HG02870 (cell line): ENCODE results near the gene COG5.

Experiments
- ATAC-seq: cut with Tn5 transposase; IDR thresholded peaks from one replicate; pipeline ENCODE4 v1.9.1; 2021; ENCODE audit warnings: mild to moderate bottlenecking, moderate library complexity; ENCODE audit not compliant: unreplicated experiment

Gene COG5

DNA sequence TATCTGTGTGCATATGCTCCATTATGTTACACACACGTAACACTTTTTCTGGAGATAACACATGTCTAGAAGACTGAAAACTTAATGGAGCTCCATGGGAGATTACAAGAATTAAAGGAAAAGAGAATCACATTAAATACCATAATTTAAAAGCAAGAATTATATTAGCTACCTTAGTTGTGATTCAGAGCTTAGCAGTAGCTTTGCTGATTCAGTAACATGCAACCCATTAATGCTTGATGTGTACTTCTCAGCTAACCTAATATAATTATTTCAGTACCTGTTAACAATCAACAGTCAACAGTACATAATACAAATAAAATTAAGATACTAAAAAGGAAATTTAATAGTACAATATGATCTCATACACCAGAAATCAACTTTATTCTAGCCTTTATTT, 167.6 kb downstream of the COG5 start:
- no peak for ATAC-seq

DNA sequence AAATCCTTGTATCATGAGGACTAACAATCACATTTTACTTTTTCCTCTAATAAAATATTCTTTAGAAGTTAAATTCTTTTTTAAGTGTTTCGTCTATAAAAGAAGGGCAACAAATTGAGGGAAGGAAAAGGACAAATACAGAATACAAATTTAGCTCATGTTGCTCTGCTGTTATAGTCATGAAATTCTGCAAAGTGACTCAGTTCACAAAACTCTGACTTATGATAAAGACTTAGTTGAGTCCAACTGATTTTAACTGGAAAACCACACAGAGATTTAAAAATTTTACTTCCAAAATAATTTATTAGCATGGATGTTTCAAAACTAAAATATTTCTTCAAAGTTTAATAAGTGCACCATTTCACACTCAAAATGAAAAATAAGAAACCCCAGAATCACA, 168.9 kb downstream of the COG5 start:
- ATAC-seq: no peak

DNA sequence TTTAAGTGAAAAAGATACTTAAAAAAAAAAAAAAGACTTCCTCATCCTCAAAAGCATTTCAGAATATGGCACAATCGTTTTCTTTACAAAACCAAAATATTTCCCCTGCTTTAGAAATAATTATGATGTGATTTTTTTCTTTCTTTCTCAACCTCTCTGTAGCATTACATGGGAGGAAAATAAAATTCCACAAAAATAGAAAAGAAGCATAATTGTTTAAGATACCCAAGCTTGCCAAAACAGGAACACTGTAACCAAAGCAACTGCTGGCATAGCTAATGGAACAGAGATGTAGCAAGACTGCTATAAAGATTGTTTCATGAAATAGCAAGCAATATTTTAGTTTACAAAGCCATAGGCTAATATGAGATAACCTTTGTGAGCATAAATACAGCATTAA, 169.4 kb downstream of the COG5 start:
- ATAC-seq: no peak

DNA sequence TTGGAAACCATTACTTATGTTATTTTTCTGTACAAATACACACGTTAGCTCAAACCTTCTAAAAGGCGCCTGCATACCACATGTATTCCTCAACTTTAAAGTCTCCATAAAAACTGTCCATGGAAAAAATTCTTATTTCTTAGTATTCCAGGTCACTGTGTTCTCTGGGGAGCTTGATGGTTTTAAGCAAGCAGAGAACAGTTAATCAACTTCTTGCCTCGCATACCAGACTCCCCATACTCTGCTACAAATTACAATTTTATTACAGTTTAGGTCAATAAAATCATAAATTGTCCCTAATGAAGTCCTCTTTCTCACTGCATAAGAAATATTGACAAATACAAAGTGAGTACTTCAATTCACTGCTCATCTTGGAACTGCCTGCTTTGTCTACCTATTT, 170.9 kb downstream of the COG5 start:
- no peak for ATAC-seq

DNA sequence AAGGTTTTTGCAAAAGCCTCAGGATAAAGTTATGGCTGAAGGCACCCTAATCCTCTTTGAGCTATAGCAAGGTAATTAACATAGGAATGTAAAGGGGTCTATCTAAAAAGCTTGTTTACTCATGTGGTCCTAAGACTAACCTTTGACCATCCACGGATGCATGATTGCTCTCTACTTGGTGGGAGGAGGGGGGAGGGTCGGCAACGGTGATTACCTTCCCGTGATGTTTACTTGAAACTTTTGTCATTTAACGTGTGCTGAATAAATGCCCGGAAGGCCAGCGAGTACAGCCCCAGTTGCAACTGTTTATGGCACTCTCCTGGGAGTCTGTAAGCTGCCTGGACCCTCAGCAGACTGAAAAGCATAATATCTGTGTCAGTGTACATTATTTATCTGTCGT, 172.8 kb downstream of the COG5 start:
- ATAC-seq: no peak

DNA sequence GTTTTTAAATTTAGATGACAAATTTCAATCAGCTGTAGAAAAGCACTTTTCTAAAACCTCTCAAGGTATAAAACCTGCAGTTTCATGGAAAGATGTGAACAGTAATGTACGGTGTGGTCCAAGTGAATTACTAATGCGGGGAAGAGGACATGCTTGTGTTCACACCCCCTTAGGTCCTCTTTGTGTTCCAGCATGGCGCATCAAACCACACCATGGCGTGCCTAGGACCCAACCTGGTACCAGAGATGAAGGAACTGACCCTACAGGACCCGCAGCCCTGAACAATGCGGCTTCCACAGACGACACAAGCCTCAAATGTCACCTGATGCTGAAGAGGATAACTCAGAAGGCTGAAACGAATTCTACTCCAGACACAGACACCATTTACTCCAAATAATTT, 175.1 kb downstream of the COG5 start:
- ATAC-seq: no peak

DNA sequence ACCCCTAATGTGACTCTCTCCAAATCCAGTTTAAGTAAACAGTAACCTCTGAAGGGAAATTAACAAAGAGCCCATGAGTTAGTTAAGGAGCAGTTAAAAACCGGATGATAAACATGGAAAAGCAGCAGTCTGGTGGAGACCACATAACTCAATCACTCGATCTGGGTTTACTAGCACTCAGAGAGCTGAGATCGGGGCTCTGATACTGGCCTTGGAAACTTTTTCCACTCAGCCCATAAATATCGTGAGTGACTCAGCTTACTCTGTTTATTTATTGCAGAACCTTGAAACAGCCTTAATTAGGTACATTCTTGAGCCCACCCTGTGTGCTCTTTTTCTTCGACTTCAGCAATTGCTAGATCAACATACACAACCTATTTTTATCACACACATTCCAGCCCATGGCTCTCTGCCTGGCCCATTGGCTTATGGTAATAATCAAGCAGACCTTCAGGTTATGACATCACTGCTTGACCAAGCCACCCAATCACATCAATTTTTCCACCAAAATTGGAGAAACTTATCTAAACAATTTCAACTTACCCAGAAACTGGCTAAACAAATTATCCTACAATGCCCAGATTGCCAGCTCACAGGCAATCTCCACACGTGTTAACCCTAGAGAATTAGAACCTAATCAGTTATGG, 176.0 kb downstream of the COG5 start:
- no peak for ATAC-seq

DNA sequence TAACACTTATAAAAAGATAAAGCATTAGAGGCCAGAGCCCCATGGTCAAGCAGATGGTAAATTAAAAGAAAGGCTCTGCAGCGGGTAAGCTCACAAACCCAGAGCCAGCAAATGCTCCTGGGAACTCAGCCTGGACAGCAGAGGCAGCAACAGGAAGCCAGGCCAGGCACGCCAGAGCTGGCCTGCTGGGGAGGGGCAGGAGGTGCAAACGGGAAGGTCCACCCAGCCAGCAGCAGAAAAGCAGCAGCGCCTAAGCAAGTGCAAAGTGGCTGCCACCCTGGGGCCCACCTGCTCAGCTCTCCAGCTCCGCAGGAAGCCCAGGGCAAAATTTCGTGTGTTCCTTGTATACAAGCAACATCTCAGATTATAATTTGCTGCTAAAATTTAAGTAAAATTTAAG, 176.6 kb downstream of the COG5 start:
- ATAC-seq: no peak

DNA sequence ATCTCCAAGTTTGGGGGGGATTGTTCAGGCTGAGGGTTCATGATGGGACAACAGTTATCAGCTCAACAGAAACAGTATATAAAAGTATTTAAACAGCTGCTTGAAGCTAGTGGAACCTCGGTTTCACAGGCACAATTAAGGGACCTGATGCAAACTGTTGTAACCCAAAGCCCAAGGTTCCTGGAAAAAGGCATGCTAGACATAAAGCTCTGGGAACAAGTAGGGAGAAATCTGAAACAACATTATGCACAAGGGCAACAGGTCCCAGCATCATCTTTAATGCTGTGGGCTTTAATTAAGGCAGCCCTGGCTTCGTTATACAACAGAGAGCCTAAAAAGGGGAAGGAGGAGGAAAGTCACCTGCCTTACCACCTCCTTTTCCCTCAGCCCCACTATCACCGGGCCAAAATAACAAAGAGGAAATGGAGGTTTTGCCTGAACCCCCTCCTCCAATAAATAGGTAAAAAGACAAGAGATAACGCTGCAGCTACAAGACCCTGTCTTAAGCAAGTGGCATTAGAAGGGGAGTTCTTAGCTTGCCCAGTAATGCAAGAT, 177.1 kb downstream of the COG5 start:
- no peak for ATAC-seq

DNA sequence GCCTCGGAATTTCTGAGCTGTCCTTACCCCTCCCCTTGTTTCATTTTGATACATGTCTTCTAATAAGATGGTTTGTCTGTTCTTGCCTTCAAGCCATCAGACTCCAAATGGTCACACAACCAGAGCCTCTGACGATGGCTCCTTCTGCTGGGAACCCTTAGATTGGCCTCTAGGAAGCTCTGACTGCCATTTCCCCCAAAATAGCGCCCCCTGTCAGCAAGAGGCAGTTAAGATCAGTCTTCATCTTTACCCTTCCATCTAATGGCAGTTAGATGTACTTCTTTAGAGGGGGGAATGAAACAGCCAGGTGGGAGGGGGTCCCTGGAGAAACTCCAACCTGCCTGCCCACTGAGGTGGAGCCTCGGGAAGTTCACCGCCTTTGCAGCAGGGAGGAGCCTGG, 179.7 kb downstream of the COG5 start:
- ATAC-seq: no peak

DNA sequence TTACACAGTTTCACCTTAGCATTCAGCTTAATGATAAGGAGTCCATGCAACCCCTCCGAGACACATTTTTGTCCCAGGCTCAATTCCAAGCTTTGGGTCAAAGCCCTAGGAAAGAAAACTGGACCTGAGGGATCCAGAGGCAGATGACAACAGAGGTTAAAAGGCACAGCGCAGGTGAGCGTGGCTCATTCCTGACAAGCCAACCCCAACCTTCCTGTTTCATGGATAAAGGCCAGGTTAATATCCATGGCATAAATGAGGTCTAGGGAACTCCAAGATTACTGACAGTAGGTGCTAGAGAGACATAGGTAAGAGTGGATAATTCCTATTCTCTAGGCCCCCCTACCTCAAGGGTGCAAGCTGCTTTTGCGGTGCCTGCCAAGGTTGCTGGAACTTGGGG, 180.5 kb downstream of the COG5 start:
- no peak for ATAC-seq

DNA sequence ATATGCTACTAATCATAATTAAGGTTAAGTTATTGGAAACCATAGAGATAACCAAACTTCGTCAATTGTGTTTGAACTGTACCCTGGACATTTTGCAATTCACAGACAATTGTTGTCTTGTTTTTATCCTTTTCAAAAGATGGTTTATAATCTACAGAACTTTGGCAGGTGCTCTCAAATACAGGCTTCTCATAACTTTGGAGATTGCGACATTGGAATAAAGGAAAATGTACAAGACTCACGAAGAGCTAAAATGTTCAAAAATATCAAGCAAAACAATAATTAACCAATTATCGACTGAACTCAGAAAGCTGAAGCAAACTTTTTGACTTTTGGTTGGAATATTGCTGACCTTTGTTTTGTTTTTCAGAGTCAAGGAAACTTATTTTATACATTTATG, 182.3 kb downstream of the COG5 start:
- ATAC-seq: no peak

DNA sequence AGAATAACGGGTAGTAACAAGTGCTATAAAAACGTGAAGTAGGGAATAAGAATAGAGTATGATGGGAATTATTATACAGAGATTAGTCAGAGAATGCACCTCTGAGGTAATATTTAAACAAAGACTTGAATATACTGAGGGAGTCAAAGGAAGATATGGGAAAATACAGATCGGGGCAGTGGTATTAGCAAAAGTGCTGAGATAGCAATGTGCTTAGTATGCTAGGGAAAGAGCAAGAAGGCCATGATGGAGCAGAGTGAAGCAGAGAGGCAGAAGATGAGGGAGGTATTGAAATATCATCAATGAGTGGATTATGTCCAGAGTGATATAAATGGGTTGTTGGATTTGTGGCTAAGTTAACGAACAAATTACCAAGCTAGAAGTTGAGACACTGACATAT, 190.4 kb downstream of the COG5 start:
- no peak for ATAC-seq

DNA sequence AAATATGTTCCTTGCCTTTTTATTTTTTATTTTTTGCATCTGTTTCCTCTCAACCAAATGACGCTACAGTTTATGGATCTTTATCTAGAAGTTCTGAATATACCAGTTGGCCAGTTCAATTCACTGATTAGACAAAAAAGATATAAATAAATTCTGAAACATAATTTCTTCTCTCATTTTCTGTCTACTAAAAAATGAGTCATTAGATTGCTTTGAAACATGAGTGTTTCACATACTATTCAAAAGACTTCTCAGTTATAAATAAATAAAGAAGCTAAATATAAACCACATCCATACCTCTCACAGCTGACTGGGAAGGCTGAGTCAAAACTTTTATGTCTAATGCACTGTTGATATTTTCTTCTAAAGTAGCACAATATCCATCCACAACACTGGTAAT, 191.4 kb downstream of the COG5 start:
- no peak for ATAC-seq

DNA sequence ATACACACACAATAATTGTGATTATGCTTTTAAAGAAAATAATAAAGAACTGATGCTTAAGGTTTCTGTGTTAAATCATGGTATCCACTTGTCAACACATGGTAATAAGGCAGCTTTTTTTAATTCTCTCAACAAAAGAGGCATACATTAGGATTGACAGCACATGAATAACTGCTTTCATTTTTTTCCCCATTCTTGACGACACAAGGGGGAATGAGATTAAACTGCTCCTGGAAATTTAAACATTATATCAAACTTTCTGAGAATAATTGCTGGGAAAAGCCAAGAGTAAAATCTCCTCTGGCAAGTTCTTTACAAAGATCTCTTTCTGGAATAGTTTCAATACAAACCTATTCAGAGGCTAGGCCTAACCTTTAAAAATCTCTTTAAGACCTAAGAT, 192.9 kb downstream of the COG5 start:
- no peak for ATAC-seq

DNA sequence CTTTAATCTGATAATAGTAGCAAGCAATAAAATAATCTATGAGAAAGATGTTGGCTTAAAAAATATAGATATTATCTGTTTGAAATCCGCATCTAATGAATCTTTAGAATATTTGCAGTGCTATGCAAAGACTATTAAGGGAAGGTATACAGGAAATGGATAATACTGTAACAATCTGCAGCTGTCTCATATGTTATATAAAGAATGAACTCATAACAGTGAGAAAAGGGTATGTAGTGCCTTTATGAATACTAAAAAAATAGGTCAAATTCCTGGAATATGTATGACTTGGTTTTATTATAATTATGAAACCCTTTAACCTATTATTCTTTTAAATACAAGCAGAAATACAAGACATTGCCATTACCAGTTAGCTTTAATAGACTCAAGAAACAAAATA, 198.9 kb downstream of the COG5 start:
- no peak for ATAC-seq

DNA sequence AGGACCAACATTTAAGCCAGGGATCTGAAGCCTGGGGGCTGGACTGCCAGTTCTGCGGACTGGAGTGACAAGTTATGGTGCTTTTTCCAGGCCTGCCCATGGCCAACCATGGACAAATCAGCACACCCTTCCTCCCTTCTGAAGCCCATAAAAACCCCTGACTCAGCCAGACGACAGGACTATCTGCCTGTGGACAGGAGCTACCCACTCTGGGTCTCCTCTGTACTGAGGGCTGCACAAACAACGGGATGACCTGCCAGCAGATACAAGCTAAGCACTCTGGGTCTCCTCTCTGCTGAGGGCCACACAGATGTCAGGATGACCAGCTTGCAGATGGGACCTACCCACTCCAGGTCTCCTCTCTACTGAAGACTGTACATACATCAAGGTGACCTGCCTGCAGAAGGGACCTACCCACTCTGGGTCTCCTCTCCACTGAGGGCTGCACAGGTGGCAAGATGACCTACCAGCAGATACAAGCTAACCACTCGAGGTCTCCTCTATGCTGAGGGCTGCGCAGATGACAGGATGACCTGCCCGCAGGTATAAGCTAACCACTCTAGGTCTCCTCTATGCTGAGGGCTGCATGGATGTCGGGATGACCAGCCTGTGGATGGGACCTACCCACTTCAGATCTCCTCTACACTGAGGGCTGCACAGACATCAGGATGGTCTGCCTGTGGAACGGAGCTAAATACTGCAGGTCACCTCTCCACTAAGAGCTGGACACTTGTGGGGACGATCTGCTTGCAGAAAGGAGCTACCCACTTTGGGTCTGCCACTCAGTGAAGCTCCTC, 204.0 kb downstream of the COG5 start:
- no peak for ATAC-seq

DNA sequence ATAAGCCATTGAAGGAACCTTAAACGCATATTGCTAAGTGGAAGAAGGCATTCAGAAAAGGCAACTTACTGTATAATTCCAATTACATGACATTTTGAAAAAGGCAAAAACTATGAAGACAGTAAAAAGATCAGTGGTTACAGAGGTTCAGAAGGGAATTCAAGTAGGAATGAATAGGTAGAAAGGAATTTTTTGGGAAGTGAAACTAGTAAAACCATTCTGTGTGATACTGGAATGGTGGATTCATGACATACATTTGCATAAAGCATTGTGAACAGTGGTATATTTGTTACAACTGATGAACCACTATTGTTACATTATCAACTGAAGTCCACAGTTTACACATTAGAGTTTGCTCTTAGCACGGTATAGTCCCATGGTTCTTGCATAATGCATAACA, 208.1 kb downstream of the COG5 start:
- ATAC-seq: no peak

DNA sequence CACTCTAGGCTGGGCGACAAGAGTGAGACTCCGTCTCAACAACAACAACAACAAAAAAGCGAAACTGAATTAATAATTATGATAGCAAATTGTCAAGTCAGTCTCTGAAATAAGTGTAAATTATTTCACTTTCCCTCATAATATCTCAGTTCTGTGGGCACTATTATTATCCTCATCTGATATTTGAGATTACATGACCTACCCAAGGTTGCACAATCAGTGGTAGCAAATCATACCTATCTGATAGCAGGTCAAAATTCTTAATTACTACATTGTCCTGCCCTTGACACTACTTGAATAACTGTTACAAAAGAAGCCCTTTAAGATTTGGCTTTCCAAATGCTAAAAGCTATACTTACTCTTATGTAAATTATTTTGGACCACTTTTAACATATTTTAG, 209.1 kb downstream of the COG5 start:
- no peak for ATAC-seq

DNA sequence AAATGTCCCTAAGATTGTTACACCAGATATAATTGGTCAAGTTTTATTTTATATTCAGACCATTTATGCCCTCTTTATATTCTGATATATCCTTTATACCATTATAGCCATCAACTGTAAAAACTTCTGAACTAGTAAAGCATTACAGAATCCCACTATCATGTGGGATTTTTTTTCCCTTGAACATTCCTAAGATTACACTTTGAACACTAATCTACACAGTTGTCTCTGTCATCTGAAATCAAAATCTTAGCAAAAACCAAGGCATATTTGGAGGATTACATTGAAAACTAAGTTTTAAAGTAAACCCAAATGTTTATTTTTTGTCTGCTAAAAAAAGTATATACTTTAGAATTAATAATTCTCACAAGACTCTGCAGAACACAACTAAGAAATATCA, 210.0 kb downstream of the COG5 start:
- ATAC-seq: no peak

DNA sequence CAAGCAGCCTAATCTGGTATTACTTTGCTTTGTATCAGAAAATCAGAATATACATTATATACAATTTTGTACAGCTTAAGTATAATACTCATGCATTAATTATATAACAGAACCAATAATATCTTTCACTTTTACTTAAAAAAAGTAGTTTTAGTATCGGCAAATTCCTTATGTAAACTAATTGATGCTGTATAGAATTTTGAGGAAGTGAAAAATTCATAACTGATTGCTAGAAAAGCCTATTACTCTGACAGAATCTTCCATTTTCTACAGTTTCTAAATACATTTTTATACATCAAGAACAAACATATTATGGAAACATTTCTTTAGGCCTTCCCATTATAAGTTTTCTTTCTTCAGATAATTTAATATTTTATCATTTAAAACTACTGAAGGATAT, 217.8 kb downstream of the COG5 start:
- no peak for ATAC-seq

DNA sequence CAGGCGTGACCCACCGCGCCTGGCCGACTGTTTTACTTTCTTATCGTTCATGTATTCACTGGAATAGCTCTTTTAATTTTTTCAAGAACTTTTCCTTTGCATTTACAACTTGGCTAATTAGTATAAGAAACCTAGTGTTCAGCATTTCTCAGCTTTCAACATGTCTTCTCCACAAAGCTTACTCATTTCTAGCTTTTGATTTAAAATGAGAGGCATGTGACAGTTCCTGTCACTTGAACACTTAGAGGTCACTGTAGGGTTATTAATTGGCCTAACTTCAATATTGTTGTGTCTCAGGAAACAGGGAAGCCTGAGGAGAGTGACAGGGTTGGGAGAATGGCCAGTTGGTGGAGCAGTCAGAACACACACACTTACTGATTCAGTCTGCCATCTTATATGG, 218.9 kb downstream of the COG5 start:
- ATAC-seq: no peak

DNA sequence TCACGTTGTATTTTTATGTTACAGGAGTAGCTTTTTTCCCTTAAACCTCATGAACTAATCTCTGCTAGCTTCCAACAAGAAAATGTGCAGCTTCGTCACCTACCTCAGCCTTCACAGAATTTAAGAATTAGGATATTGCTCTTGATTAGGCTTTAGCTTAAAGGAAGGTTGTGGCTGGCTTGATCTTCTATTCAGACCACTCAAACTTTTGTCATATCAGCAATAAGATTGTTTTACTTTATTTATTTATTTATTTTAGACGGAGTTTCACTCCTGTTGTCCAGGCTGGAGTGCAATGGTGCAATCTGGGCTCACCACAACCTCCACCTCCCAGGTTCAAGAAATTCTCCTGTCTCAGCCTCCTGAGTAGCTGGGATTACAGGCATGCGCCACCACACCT, 219.4 kb downstream of the COG5 start:
- ATAC-seq: no peak
